Measurements from ENCODE around the gene TMEM79. TPM values are rescaled to one million over a fixed set of nuclear protein-coding genes. Genes with fewer than 3 reads are reported as not detected.

Gene TMEM79
- total RNA-seq, 1 donor from 2014 or later = 5.1 TPM

GRCh38 chr1:156246781-156247459 lies 37.2 kb upstream of the TMEM79 start:
- Mint-ChIP-seq H3K36me3 (ENCODE audit: insufficient read depth) (peaks cover 4% of the 10 kb centered on the region), H3K4me3 (ENCODE audit: low read depth) (no peak overlapping the region), H3K4me1 (ENCODE audit: low read depth) (peaks cover 4% of the 10 kb centered on the region), H3K27ac (no peak overlapping the region), H3K27me3 (no peaks in the 10 kb centered on the region), H3K9me3 (ENCODE audit: low read depth) (no peaks in the 10 kb centered on the region)
- no peak for DNase-seq (ENCODE audit: low spot score, unreplicated experiment)
- TF ChIP-seq CTCF (IDR thresholded peaks at IDR 0.05; ENCODE audit: unreplicated experiment) = no peak

- DNase-seq (ENCODE audit: low spot score, unreplicated experiment) = no peak
- Mint-ChIP-seq H3K4me3 (ENCODE audit: low read depth) (no peak within 1 kb of the TSS), H3K9me3 (ENCODE audit: low read depth) (no peaks in the 10 kb centered on the region), H3K36me3 (ENCODE audit: insufficient read depth) (peaks cover 6% of the 10 kb centered on the region), H3K27ac (peak within 1 kb of the TSS; percentile 81), H3K27me3 (no peaks in the 10 kb centered on the region), H3K4me1 (ENCODE audit: low read depth) (peaks cover 4% of the 10 kb centered on the region)
- no peak for TF ChIP-seq CTCF (IDR thresholded peaks at IDR 0.05; ENCODE audit: unreplicated experiment)
These were observed 36.4 kb upstream of the TMEM79 start, which contains the start of gene PAQR6 for GRCh38 chr1:156247460-156248322. PAQR6 (minus strand) TSS chr1:156248056; CDS start chr1:156246731, 1,325 bp downstream.

GRCh38 chr1:156248323-156248683 lies 35.8 kb upstream of the TMEM79 start:
- Mint-ChIP-seq H3K9me3 (ENCODE audit: low read depth) (no peaks in the 10 kb centered on the region), H3K4me1 (ENCODE audit: low read depth) (peaks cover 4% of the 10 kb centered on the region), H3K27ac (no peak overlapping the region), H3K27me3 (no peaks in the 10 kb centered on the region), H3K36me3 (ENCODE audit: insufficient read depth) (peaks cover 9% of the 10 kb centered on the region), H3K4me3 (ENCODE audit: low read depth) (no peak overlapping the region)
- no peak for TF ChIP-seq CTCF (IDR thresholded peaks at IDR 0.05; ENCODE audit: unreplicated experiment)
- no peak for DNase-seq (ENCODE audit: low spot score, unreplicated experiment)

- H3K4me1 Mint-ChIP-seq (ENCODE audit: low read depth) = peaks cover 4% of the 10 kb centered on the region
- no peaks in the 10 kb centered on the region for H3K27me3 Mint-ChIP-seq
- H3K27ac Mint-ChIP-seq = no peak overlapping the region
- no peak for TF ChIP-seq CTCF (IDR thresholded peaks at IDR 0.05; ENCODE audit: unreplicated experiment)
- no peak for DNase-seq (ENCODE audit: low spot score, unreplicated experiment)
- no peak overlapping the region for H3K4me3 Mint-ChIP-seq (ENCODE audit: low read depth)
- H3K36me3 Mint-ChIP-seq (ENCODE audit: insufficient read depth) = peaks cover 19% of the 10 kb centered on the region
- no peaks in the 10 kb centered on the region for H3K9me3 Mint-ChIP-seq (ENCODE audit: low read depth)
These were observed 34.5 kb upstream of the TMEM79 start for GRCh38 chr1:156249593-156249992.

GRCh38 chr1:156251527-156251926 lies 32.6 kb upstream of the TMEM79 start:
- no peak for DNase-seq (ENCODE audit: low spot score, unreplicated experiment)
- H3K36me3 Mint-ChIP-seq (ENCODE audit: insufficient read depth) = peaks cover 23% of the 10 kb centered on the region
- H3K27ac Mint-ChIP-seq = no peak overlapping the region
- TF ChIP-seq CTCF (IDR thresholded peaks at IDR 0.05; ENCODE audit: unreplicated experiment) = no peak
- H3K27me3 Mint-ChIP-seq = no peaks in the 10 kb centered on the region
- no peak overlapping the region for H3K4me3 Mint-ChIP-seq (ENCODE audit: low read depth)
- no peaks in the 10 kb centered on the region for H3K9me3 Mint-ChIP-seq (ENCODE audit: low read depth)
- H3K4me1 Mint-ChIP-seq (ENCODE audit: low read depth) = peaks cover 4% of the 10 kb centered on the region
